Measurements from ENCODE around the gene RGS6.

Gene RGS6

GRCh38 chr14:72169521-72169920 lies 237.3 kb downstream of the RGS6 start:
- POLR2A ChIA-PET, result no interaction called here
- TF ChIP-seq L3MBTL2 (conservative IDR thresholded peaks at IDR 0.05), result 0 out of 2 replicates have a peak, but pooled peaks have one; percentile 26
- no peak for TF ChIP-seq BHLHE40 (IDR thresholded peaks at IDR 0.05; ENCODE audit: borderline replicate concordance)
- CTCF ChIA-PET, result no interaction called here
- peak; percentile 21 for DNase-seq (ENCODE audit: extremely low spot score)

- CTCF ChIA-PET, result no interaction called here
- no peak for DNase-seq (ENCODE audit: extremely low spot score)
- TF ChIP-seq NFRKB (IDR thresholded peaks at IDR 0.05), result no peak
- no peak for TF ChIP-seq ARNT (IDR thresholded peaks at IDR 0.05)
- TF ChIP-seq SP1 (IDR thresholded peaks at IDR 0.05), result no peak
- TF ChIP-seq LEF1 (IDR thresholded peaks at IDR 0.05; ENCODE audit: borderline replicate concordance), result no peak
- TF ChIP-seq ELF4 (IDR thresholded peaks at IDR 0.05), result no peak
- no peak for TF ChIP-seq L3MBTL2 (conservative IDR thresholded peaks at IDR 0.05)
- no peak for TF ChIP-seq TARDBP (IDR thresholded peaks at IDR 0.05)
- TF ChIP-seq SUZ12 (IDR thresholded peaks at IDR 0.05), result no peak
- TF ChIP-seq, protein P1, sequence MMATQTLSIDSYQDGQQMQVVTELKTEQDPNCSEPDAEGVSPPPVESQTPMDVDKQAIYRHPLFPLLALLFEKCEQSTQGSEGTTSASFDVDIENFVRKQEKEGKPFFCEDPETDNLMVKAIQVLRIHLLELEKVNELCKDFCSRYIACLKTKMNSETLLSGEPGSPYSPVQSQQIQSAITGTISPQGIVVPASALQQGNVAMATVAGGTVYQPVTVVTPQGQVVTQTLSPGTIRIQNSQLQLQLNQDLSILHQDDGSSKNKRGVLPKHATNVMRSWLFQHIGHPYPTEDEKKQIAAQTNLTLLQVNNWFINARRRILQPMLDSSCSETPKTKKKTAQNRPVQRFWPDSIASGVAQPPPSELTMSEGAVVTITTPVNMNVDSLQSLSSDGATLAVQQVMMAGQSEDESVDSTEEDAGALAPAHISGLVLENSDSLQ (IDR thresholded peaks at IDR 0.05), result no peak
- no peak for TF ChIP-seq FOXA1 (IDR thresholded peaks at IDR 0.05)
- no peak for TF ChIP-seq FOXK2 (IDR thresholded peaks at IDR 0.05)
- no peak for TF ChIP-seq HDGF (IDR thresholded peaks at IDR 0.05; ENCODE audit: borderline replicate concordance)
- no peak for TF ChIP-seq BHLHE40 (IDR thresholded peaks at IDR 0.05; ENCODE audit: borderline replicate concordance)
- TF ChIP-seq ZNF384 (IDR thresholded peaks at IDR 0.05), result no peak
- no peak for TF ChIP-seq CTBP1 (IDR thresholded peaks at IDR 0.05; ENCODE audit: borderline replicate concordance)
- TF ChIP-seq FOXM1 (IDR thresholded peaks at IDR 0.05; ENCODE audit: borderline replicate concordance), result no peak
- POLR2A ChIA-PET, result no interaction called here
Measured at GRCh38 chr14:72172049-72172448, 239.8 kb downstream of the RGS6 start.

- TF ChIP-seq LEF1 (IDR thresholded peaks at IDR 0.05; ENCODE audit: borderline replicate concordance) (no peak), ZNF384 (IDR thresholded peaks at IDR 0.05) (no peak), CTBP1 (IDR thresholded peaks at IDR 0.05; ENCODE audit: borderline replicate concordance) (no peak), FOXK2 (IDR thresholded peaks at IDR 0.05) (no peak), SP1 (IDR thresholded peaks at IDR 0.05) (no peak), NFRKB (IDR thresholded peaks at IDR 0.05) (no peak), FOXM1 (IDR thresholded peaks at IDR 0.05; ENCODE audit: borderline replicate concordance) (no peak), ELF4 (IDR thresholded peaks at IDR 0.05) (no peak), FOXA1 (IDR thresholded peaks at IDR 0.05) (no peak), HDGF (IDR thresholded peaks at IDR 0.05; ENCODE audit: borderline replicate concordance) (no peak), SUZ12 (IDR thresholded peaks at IDR 0.05) (no peak), ARNT (IDR thresholded peaks at IDR 0.05) (no peak), TARDBP (IDR thresholded peaks at IDR 0.05) (no peak), L3MBTL2 (conservative IDR thresholded peaks at IDR 0.05) (no peak), BHLHE40 (IDR thresholded peaks at IDR 0.05; ENCODE audit: borderline replicate concordance) (no peak)
- TF ChIP-seq, protein P1 (IDR thresholded peaks at IDR 0.05), result no peak
- DNase-seq (ENCODE audit: extremely low spot score), result no peak
- ChIA-PET POLR2A (no interaction called here), CTCF (no interaction called here)
Measured at GRCh38 chr14:72172597-72172996, 240.4 kb downstream of the RGS6 start.

DNA sequence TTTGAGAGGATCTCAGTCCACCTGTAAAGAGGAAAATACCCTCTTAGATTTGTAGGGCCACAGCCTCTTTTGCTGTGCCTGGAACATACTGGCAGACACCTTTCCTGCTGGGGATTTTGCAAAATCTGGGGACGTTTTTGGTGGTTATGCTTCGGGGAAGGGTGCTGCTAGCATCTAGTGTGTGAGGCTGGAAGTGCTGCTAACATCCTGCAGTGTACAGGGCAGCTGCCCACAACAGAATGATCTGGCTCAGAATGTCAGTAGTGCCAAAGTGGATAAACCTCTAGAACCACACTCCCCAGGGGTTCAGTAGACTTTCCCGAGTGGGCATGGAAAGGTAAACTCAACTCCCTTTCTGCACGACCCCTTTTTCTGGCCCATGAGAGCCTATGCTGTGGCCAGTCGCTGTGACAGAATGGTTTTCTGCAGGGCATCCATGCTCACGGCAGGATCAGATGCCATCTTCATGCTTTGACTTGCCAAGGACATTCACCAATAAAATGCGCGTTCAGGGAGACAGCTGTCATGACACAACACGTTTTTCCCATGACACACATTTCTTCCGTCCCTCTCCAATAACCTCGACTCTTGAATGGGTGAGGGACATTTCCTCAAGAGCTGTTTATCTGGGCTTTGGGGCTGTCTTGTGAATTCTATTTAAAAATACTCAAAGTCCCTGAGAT lies 240.9 kb downstream of the RGS6 start:
- TF ChIP-seq ARNT (IDR thresholded peaks at IDR 0.05) (no peak), NFRKB (IDR thresholded peaks at IDR 0.05) (no peak), BHLHE40 (IDR thresholded peaks at IDR 0.05; ENCODE audit: borderline replicate concordance) (no peak), FOXM1 (IDR thresholded peaks at IDR 0.05; ENCODE audit: borderline replicate concordance) (no peak), SUZ12 (IDR thresholded peaks at IDR 0.05) (no peak), L3MBTL2 (conservative IDR thresholded peaks at IDR 0.05) (no peak), LEF1 (IDR thresholded peaks at IDR 0.05; ENCODE audit: borderline replicate concordance) (no peak), SP1 (IDR thresholded peaks at IDR 0.05) (no peak), HDGF (IDR thresholded peaks at IDR 0.05; ENCODE audit: borderline replicate concordance) (no peak), FOXK2 (IDR thresholded peaks at IDR 0.05) (no peak), ELF4 (IDR thresholded peaks at IDR 0.05) (no peak), ZNF384 (IDR thresholded peaks at IDR 0.05) (no peak), TARDBP (IDR thresholded peaks at IDR 0.05) (no peak), FOXA1 (IDR thresholded peaks at IDR 0.05) (no peak), CTBP1 (IDR thresholded peaks at IDR 0.05; ENCODE audit: borderline replicate concordance) (no peak)
- TF ChIP-seq, protein P1 (IDR thresholded peaks at IDR 0.05), result no peak
- no peak for DNase-seq (ENCODE audit: extremely low spot score)
- ChIA-PET CTCF (no interaction called here), POLR2A (no interaction called here)

GRCh38 chr14:72177251-72177650 lies 245.0 kb downstream of the RGS6 start:
- no peak for TF ChIP-seq L3MBTL2 (conservative IDR thresholded peaks at IDR 0.05)
- no peak for TF ChIP-seq BHLHE40 (IDR thresholded peaks at IDR 0.05; ENCODE audit: borderline replicate concordance)
- no peak for TF ChIP-seq FOXK2 (IDR thresholded peaks at IDR 0.05)
- no peak for TF ChIP-seq SUZ12 (IDR thresholded peaks at IDR 0.05)
- TF ChIP-seq NFRKB (IDR thresholded peaks at IDR 0.05), result no peak
- TF ChIP-seq FOXM1 (IDR thresholded peaks at IDR 0.05; ENCODE audit: borderline replicate concordance), result no peak
- no peak for TF ChIP-seq FOXA1 (IDR thresholded peaks at IDR 0.05)
- no peak for TF ChIP-seq ELF4 (IDR thresholded peaks at IDR 0.05)
- TF ChIP-seq ARNT (IDR thresholded peaks at IDR 0.05), result no peak
- TF ChIP-seq HDGF (IDR thresholded peaks at IDR 0.05; ENCODE audit: borderline replicate concordance), result no peak
- TF ChIP-seq, protein P1 (IDR thresholded peaks at IDR 0.05), result no peak
- no peak for TF ChIP-seq CTBP1 (IDR thresholded peaks at IDR 0.05; ENCODE audit: borderline replicate concordance)
- no peak for TF ChIP-seq ZNF384 (IDR thresholded peaks at IDR 0.05)
- TF ChIP-seq LEF1 (IDR thresholded peaks at IDR 0.05; ENCODE audit: borderline replicate concordance), result no peak
- no peak for TF ChIP-seq TARDBP (IDR thresholded peaks at IDR 0.05)
- no peak for TF ChIP-seq SP1 (IDR thresholded peaks at IDR 0.05)
- POLR2A ChIA-PET, result no interaction called here
- DNase-seq (ENCODE audit: extremely low spot score), result no peak
- CTCF ChIA-PET, result no interaction called here
